Measurements from ENCODE around the gene PNMA3. TPM values are rescaled to one million over a fixed set of nuclear protein-coding genes. Genes with fewer than 3 reads are reported as not detected.

Gene PNMA3
- total RNA-seq, 2 donors from 2014 or later, result 5.4 to 7.4 TPM

- Histone ChIP-seq H3K9ac (ENCODE audit: extremely low read depth, low read length, poor library complexity, severe bottlenecking) (no peak overlapping the region), H3K27ac (ENCODE audit: low read depth, low read length) (no peak overlapping the region), H3K27me3 (ENCODE audit: control insufficient read depth, insufficient read depth, low read length, poor library complexity, severe bottlenecking) (peaks cover 10% of the 10 kb centered on the region), H3K4me1 (ENCODE audit: control insufficient read depth, insufficient read depth, low read length) (no peaks in the 10 kb centered on the region), H3K9me3 (ENCODE audit: control insufficient read depth, low read length) (no peaks in the 10 kb centered on the region), H3K4me3 (ENCODE audit: low read length) (no peak overlapping the region), H3K36me3 (ENCODE audit: control insufficient read depth, insufficient read depth, low read length) (no peaks in the 10 kb centered on the region)
- H3K4me3 Mint-ChIP-seq, result no peak overlapping the region
- WGBS, 2 experiments (ENCODE audit: insufficient coverage in 1 of 2, insufficient read length in 1 of 2), result 50 to 52% methylated on average over 2 to 3 of the region's 3 CpGs
- peaks cover 20% of the 10 kb centered on the region for H3K27me3 Mint-ChIP-seq (ENCODE audit: insufficient read depth)
- DNase-seq, result no peak
- no peak overlapping the region for H3K27ac Mint-ChIP-seq
- peaks cover 43% of the 10 kb centered on the region for H3K9me3 Mint-ChIP-seq
- TF ChIP-seq, protein P1, sequence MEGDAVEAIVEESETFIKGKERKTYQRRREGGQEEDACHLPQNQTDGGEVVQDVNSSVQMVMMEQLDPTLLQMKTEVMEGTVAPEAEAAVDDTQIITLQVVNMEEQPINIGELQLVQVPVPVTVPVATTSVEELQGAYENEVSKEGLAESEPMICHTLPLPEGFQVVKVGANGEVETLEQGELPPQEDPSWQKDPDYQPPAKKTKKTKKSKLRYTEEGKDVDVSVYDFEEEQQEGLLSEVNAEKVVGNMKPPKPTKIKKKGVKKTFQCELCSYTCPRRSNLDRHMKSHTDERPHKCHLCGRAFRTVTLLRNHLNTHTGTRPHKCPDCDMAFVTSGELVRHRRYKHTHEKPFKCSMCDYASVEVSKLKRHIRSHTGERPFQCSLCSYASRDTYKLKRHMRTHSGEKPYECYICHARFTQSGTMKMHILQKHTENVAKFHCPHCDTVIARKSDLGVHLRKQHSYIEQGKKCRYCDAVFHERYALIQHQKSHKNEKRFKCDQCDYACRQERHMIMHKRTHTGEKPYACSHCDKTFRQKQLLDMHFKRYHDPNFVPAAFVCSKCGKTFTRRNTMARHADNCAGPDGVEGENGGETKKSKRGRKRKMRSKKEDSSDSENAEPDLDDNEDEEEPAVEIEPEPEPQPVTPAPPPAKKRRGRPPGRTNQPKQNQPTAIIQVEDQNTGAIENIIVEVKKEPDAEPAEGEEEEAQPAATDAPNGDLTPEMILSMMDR (conservative IDR thresholded peaks at IDR 0.05), result no peak
- peaks cover 6% of the 10 kb centered on the region for H3K4me1 Mint-ChIP-seq
- H3K36me3 Mint-ChIP-seq (ENCODE audit: low read depth), result no peaks in the 10 kb centered on the region
Measured at GRCh38 chrX:153061732-153062131, 5.5 kb downstream of the PNMA3 start.

GRCh38 chrX:153063315-153063714 lies 7.0 kb downstream of the PNMA3 start:
- TF ChIP-seq, protein P1 (conservative IDR thresholded peaks at IDR 0.05), result no peak
- no peak for DNase-seq
- peaks cover 30% of the 10 kb centered on the region for H3K9me3 Mint-ChIP-seq

DNA sequence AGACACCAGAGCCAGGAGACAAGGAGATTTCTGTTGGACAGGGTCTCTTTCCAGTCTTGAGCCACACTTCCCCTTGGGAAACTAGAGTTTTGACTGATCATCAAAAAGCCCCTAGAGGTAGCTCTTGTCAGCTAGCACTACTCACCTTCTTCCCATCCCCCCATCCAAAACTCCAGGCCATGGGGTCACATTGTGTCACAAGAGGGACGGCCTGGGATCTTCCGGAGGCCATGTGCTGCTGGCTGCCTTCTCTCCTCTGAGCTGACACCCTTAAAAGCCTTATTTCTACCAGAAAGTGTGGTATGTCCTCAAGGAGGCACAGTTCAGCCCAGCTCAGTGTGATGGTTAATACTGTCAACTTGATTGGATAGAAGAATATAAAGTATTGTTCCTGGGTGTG lies 7.8 kb downstream of the PNMA3 start:
- WGBS, 2 experiments (ENCODE audit: insufficient coverage in 1 of 2, insufficient read length in 1 of 2), result 83 to 89% methylated on average over 1 to 2 of the region's 2 CpGs
- no peaks in the 10 kb centered on the region for H3K27me3 ChIP-seq (ENCODE audit: control insufficient read depth, insufficient read depth, low read length, poor library complexity, severe bottlenecking)
- Mint-ChIP-seq H3K27me3 (ENCODE audit: insufficient read depth) (peaks cover 8% of the 10 kb centered on the region), H3K4me3 (no peak overlapping the region), H3K27ac (no peak overlapping the region), H3K4me1 (peaks cover 4% of the 10 kb centered on the region), H3K36me3 (ENCODE audit: low read depth) (no peaks in the 10 kb centered on the region), H3K9me3 (peaks cover 28% of the 10 kb centered on the region)
- H3K4me3 ChIP-seq (ENCODE audit: low read length), result no peak overlapping the region
- no peak overlapping the region for H3K9ac ChIP-seq (ENCODE audit: extremely low read depth, low read length, poor library complexity, severe bottlenecking)
- no peak for DNase-seq
- TF ChIP-seq, protein P1 (conservative IDR thresholded peaks at IDR 0.05), result no peak
- no peak overlapping the region for H3K27ac ChIP-seq (ENCODE audit: low read depth, low read length)
- no peaks in the 10 kb centered on the region for H3K36me3 ChIP-seq (ENCODE audit: control insufficient read depth, insufficient read depth, low read length)
- no peaks in the 10 kb centered on the region for H3K4me1 ChIP-seq (ENCODE audit: control insufficient read depth, insufficient read depth, low read length)
- H3K9me3 ChIP-seq (ENCODE audit: control insufficient read depth, low read length), result no peaks in the 10 kb centered on the region

More at GRCh38 chrX:153063315-153063714, 7.0 kb downstream of the PNMA3 start:
- no peak overlapping the region for H3K9ac ChIP-seq (ENCODE audit: extremely low read depth, low read length, poor library complexity, severe bottlenecking)
- H3K4me1 ChIP-seq (ENCODE audit: control insufficient read depth, insufficient read depth, low read length), result no peaks in the 10 kb centered on the region
- H3K27me3 Mint-ChIP-seq (ENCODE audit: insufficient read depth), result peaks cover 8% of the 10 kb centered on the region
- no peak overlapping the region for H3K27ac Mint-ChIP-seq
- H3K36me3 Mint-ChIP-seq (ENCODE audit: low read depth), result no peaks in the 10 kb centered on the region
- H3K4me3 Mint-ChIP-seq, result no peak overlapping the region
- no peak overlapping the region for H3K27ac ChIP-seq (ENCODE audit: low read depth, low read length)
- no peaks in the 10 kb centered on the region for H3K9me3 ChIP-seq (ENCODE audit: control insufficient read depth, low read length)
- H3K4me1 Mint-ChIP-seq, result peaks cover 4% of the 10 kb centered on the region
- no peaks in the 10 kb centered on the region for H3K27me3 ChIP-seq (ENCODE audit: control insufficient read depth, insufficient read depth, low read length, poor library complexity, severe bottlenecking)
- no peak overlapping the region for H3K4me3 ChIP-seq (ENCODE audit: low read length)
- no peaks in the 10 kb centered on the region for H3K36me3 ChIP-seq (ENCODE audit: control insufficient read depth, insufficient read depth, low read length)

Data from endodermal cell (in vitro differentiated cells).